Mucosa of gallbladder (tissue), 1 donor: Measurements from ENCODE around the gene DCXR. TPM values are rescaled to one million over a fixed set of nuclear protein-coding genes. Genes with fewer than 3 reads are reported as not detected.

Experiments used
- DNase-seq: peaks from one replicate; pipeline ENCODE4 v3.0.0-alpha.2; 2020; ENCODE audit warnings: low spot score
- total RNA-seq: library from RNA; stranded (reverse); gene quantifications from one replicate; pipeline ENCODE4 v1.2.1, GENCODE V29; 2021
- donor health status: DM: no; HTN: no; CAD: no.

Gene DCXR
- 102 TPM for total RNA-seq

DNA sequence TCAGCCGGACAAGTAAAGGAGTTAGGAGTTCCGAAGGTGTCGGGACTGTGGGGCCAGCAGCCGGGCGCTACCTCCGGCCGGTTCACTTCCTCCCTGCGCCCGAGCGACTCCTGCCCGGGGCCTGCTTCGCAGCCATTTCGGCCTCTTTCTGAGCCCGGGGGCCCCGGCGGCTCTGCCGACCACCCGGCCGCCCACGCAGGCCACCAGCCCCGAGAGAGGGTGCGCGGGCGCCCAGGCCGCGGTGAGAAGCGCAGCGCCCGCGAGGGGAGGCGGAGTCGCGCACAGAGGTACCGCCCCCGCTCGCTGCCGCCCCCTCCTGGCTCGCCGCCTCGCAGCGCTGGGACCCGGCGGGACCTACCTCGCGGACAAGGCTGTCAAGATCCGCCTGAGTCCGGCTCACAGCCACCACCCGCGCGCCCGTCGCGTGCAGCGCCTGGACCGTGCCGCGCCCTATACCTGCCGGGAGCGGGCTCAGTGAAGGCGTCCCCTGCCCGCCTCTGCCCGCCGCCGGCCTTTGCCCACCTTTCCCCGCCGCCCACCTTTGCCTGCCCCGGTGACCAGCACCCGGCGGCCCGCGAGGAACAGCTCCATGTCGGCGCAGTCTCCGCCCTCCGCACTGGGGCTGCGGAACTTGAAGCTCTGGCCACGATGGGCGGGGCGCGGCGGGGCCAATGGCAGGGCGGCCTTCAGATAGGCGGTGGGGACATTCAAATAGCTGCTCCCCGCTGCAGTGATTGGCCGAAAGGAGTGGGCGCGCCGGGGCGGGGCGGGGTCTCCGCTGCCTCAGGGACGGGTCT, at the start of gene DCXR:
TSS of gene DCXR (minus strand) at position 606 of the 797 bp plus-strand sequence. CDS start at position 591, 15 bp downstream.
- DNase-seq = peak; percentile 97

DNA sequence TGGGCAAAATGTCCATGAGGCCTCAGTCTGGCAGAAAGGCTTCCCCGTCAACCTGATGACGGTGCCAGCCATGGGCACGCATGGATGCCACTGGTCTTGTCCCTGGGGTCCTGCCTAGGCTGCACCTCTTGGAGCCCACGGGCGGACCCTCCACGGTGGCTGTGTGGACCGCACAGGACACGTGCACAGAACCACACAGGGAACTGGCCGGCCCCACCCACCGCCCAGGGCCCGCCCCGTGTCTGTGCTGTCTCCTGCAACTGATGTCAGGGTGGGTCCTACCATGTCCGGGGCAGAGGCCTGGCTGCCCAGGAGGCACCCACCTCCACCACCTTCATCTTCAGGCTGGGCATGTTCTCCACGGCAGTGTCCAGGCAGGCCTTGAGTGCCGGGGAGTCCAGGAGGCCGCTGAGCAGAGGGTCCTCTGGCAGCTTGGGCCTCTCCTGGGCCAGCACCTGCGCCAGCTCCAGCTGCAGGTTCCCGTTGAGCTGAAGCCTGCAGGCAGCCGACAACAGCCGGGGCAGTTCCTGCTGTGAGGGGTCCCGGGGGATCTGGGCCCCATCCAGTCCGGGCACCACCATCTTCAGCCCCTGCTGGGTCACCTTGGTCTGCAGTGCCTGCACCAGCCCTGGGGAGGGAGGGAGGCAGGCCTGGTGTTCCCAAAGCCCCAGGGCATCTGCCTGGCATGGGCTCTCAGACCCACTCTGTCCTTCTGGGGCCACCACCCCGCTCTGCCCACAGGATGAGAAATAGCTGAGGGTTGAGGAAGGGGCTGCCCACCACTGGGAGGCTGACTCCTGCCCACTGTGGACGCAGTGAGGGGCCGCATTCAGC, 48.7 kb upstream of the DCXR start:
- DNase-seq = no peak

DNA sequence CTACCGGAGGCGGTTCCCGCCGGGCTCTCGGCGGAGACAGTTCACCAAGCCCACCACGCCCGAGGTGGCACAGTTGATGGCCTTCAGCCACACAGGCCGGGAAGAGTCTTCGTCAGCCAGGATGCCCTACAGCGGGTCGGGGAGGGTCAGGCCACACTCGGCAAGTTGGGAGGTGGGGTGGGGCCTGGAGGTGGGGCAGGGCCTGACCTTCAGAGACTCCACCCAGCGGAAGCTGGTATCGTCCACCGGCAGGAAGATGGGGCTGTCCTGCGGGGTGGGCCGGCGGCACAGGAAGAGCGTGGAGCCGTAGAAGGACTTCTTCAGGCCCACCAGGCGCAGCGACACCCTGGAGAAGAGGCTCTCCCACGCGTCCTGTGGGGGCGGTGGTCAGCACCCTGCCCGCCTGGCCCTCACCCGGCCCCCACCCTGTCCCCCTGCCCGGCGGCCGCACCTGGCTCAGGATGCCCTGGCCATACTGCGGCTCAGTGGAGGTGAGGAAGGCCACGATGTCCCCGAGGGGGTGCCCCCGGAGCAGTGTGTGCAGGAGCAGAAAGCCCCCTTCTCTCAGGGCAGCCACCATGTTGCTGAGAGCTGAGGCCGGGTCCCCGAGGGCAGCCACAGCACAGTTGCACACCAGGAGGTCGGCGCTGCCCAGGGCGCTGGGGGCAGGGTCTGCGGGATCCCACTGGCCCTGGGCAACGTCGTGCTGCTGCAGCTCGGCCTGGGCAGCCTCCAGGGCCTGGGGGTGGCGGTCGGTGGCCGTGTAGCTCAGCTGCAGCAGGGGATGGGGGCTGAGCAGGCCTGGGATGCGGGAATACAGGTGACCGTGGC, 47.7 kb upstream of the DCXR start:
- no peak for DNase-seq

DNA sequence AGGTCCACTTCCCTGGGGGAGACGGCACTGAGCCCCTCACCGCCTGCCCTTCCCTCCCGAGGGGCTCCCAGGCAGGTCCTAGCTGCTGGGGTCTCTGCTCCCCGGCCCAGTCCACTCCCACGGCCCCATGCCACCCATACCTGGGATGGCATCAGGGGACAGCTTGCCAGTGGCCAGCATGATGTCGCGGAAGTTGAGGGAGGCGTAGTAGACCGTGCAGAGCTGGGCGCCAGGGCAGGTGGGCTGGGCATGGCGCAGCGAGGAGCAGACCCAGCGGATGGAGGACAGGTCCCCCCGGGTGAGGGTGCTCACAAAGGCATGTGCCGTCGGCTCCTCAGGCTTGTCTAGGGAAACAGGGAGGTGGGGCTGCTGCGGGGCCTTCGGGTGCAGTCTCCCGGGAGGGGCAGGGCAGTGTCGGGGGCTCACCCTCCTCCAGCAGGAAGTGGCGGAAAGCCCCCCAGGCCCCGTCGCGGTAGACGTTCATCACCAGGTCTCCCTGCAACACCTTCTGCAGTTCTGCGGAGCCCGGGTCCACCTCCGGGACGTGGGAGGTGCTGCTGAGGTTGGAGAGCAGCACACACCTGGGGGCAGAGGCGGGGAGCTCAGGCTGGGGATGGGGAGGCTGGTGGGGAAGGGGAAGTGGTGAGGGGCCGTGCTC, 47.0 kb upstream of the DCXR start:
- DNase-seq = no peak

DNA sequence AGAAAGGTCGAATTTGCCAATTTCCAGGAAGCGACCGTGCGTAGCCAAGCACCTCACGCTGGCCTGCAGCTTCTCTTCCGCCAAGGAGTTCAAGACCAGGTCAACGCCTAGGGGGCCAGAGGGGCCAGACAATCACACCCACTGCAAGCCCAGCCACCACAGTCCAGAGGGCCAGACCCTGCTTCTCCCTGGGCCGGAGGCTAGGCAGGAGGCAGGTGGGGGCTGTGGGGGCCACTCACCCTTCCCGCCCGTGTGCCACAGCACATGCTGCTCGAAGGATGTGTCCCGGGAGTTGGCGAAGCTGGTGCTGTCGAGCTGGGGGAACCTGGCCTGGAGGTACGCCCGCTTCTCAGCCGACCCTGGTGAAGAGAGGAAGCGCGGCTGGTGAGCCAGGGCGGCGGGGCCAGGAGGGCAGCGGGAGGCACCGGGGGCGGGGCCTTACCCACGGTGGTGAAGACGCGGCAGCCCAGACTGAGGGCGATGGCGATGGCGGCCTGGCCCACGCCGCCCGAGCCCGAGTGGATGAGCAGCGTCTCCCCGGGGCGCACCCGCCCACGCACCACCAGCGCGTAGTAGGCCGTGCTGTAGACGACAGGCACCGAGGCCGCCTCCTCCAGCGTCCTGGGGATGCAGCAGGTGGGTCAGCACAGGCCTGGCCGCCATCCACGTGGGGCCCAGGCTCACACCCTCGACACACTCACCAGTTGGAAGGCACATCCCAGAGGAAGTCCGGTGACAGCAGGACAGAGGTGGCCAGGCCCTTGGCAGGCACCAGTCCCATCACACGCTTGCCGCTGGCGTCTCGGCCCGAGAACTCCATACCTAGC, 46.2 kb upstream of the DCXR start:
- no peak for DNase-seq

DNA sequence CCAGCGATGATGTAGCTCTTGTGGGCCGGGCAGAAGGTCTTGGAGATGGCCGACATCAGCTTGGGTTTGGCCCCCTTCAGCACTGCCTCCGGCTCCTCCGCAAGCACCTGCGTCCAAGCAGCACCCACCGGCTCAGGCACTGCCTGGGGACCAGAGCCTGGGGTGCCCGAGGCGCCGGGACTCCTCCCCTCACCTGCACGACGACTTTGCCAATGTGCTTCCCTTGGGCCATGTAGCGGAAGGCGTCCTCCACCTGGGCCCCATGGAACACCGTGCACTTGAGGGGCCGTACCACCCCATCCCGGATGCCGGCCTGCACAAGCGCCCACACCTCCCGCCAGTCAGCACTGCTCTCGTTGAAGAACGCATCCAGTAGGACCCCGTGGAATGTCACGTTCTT, 45.5 kb upstream of the DCXR start:
- no peak for DNase-seq

DNA sequence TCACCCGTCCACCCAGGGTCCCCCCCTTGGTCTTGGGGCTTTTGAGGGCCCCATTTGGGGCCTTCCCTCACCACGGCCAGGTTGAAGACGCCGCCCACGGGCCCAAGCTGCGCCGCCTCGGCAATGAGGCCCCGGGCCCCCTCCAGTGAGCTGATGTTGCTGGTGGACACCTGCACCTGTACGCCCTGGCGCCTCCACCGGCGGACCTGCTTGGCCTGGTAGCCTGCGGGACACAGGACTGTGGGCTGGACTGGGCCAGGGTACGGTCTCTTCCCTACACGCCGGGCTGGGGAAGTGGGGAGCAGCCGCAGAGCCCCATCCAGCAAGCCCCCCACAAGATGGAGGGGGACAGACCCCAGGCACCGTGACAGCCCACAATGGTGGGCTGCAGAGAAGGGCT, 45.0 kb upstream of the DCXR start:
- no peak for DNase-seq

DNA sequence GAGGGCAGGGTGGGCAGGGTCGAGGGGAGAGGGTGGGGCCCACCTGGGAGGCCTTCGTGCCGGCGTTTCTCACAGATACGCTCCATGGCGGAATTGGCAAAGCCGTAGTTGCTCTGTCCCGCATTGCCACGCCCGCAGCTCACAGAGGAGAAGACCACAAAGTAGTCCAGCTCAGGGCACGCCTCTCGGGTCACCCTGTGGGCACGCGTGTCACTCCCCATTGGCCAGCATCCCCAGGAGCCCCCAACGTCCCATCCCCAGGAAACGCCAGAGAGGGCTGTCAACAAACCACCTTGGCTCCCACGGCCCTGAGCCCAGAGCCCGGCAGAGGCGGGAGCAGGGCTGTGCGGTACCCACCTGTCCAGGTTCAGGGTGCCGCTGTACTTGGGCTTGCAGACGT, 44.5 kb upstream of the DCXR start:
- DNase-seq = no peak

DNA sequence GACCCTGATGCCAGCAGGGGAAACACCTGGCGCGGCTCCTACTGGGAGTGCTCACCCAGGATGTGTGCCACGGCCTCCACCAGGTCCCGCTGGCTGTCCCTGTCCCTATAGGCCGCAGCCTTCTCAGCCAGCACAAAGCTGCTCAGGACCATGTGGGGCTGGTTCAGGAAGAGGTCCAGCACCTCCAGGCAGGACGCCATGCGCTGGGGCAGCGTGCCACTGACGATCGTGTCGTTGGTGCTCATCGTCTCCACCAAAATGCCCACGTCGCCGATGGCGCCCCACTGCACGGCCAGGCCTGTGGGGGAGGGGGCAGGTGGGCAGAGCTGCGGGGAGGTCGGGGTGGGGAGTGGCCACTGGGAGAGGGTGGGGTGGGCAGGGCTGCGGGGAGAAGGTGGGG, 44.0 kb upstream of the DCXR start:
- DNase-seq = no peak

DNA sequence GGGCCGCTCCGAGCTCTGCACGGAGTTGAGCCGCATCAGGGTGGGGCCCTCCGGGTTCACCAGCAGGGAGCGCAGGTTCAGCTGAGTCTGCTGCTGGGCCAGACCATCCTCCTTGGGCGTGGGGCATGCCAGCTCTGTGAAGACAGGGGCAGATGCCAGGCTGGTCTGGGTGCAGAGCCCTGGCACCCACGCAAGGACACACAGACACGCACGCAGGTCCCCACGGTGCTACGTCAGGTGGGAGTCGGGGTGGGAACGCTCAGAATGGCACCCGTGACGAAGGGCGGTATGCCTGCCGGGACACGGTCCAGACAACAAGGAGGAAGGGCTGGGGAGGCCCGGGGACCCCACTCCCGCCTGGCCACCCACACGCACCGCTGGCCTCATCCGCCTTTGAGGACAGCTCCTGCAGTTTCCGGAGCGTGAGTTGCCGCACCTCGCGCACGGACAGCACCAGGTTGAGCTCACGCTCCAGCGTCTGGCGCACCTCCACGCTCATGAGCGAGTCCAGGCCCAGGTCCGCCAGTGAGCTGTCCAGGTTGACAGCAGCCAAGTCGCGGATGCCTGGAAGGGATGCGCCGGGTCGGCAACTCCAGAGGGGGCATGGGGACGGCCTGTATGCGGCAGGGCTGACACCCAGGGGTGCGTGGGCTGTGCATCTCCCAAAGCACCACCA, 43.4 kb upstream of the DCXR start:
- DNase-seq = no peak

DNA sequence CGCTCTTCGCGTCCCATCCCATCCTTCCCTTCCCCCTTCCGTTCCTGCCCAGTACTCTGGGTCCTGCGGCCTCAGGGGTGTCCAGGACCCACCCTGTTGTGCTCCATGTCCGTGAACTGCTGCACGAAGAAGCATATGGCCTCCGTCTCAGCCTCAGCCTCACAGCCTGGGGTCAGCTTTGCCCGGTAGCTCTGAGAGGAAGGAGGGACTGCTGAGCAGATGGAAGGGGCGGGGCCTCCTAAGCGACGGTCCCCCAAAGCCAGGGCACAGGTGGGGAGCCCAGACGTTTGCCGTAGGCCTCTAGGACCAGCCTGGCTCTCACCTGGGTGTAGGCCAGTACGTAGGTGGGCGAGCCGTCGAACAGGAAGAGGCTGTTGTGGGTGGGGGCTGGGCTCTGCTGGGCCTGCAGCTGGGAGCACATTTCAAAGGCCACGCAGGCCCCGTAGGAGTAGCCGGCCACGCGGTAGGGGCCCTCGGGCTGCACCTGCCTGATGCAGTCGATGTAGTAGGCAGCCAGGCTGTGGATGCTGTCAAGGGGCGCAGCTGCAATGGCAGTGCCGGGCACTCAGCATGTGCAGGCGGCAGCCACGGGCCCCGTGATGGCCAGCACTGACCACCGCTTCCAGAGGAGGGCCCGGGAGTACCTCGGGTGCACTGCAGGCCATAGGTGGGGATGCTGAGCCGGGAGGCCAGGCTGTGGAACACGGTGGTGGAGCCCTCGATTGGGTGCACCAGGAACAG, 42.7 kb upstream of the DCXR start:
- no peak for DNase-seq

DNA sequence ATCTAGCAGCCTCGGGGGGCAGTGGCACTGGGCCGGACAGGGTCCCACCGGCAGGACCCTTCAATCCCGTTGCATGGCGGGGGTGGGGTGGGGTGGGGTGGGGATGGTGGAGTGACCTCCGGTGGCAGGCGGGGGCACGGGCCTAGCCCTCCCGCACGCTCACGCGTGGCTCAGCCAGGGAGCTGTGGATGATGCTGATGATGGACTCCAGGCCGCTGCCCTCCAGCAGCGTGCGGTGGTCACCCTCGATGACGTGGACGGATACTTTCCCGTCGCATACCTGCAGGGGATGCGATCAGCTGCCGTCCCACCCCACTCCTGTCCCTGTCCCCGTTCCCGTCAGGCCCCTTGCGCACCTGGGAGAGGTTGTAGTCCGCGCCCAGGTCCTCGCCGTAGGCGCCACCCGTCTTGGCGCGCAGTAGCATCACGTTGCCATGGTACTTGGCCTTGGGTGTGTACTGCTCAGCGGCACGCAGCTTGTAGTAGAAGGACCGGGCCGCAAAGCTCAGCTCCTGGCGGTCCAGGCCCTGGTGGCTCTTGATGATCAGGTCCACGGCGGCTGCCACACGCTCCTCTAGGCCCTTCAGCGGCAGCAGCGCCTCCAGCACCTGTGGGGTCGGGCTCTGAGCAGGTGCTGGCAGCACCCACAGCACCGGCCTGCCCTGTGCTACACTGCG, 41.6 kb upstream of the DCXR start:
- DNase-seq = no peak

DNA sequence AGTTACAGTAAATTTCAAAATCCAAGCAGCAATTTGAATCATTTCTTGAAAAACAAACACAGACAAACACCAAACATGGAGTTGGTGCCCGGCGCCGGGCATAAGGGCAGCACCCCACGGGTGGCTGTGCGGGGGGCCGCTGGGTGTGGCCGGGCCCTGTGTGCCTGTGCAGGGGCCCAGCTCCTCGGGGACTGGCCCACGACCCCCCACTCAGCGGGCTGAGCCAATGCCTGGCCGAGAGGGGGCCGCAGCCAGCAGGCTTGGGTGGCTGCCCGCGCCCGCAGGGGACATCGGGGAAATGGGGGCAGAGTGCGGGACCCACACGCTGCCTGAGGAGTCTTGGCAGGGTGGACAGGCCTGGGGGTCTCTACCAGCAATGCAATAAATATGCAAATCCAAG, 40.9 kb upstream of the DCXR start:
- no peak for DNase-seq

DNA sequence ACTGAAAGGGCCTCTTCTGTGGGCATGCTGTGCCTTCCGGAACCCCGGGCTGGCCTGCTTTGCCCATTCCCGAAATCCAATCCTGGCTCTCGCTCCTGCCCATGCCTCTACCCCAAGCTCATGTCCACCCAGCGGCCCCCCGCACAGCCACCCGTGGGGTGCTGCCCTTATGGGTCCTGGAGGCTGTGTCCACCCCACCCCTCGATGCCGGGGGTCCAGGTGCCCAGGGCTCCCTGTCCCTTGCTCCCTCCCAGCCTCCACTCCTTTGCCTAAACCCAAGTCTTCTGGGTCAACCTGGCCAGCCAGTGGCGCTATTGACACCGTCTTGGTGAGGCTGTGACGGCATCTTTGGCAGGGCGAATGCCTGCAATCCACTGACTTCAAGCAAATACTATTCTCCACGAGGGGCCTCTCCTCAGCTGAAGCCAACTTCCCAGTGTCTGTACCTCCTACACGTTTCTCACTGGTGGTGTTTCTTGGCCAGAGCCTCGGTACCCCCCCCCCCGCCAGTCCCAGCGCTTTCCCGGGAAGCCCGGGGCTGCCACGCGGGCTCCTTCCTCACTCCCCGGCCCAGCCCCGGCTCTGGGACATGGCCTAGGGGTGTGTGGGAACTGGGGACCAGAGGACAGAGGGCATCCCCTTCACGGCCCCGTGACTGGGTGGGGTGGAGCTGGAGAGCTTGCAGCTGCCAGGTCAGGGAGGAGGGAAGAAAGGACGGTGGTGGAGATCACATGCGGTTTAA, 40.3 kb upstream of the DCXR start:
- DNase-seq = no peak

DNA sequence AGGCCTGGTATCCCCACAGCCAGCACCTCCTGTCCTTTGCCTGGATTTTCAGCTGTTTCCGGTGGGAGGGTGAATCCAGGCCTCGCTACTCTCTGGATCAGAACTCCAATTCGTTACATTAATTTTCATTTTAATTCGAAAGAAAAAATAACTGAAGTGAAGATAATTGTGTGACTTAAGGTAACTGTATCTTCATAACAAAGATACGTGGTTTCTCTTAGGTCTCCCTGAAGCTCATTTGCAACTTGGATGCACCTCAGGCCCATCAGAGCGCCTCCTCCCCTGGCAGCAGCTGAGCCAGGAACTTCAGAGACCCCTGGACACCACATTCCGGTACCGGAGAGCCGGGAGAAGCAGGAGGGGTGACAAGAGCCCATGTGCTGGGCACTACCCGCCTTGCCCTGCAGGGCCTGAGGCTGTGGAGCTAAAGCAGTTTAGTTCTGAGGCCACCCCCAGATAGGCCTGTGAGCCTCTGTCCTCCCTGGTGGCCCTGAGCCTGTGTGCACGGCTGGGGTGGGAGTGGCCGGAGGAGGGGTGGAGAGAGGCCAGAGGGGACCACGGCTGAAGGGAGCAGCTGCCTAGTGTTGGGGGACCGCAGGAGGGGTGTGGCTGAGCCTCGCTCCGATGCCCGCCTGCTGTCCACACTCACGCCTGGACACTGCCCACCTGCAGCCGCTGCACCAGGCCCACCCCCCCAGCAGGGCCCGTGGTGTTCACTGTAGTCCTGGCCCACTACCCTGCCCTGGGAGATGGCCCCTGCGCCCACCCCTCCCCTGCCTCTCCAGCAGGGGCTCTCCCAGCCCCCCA, 39.5 kb upstream of the DCXR start:
- DNase-seq = no peak

DNA sequence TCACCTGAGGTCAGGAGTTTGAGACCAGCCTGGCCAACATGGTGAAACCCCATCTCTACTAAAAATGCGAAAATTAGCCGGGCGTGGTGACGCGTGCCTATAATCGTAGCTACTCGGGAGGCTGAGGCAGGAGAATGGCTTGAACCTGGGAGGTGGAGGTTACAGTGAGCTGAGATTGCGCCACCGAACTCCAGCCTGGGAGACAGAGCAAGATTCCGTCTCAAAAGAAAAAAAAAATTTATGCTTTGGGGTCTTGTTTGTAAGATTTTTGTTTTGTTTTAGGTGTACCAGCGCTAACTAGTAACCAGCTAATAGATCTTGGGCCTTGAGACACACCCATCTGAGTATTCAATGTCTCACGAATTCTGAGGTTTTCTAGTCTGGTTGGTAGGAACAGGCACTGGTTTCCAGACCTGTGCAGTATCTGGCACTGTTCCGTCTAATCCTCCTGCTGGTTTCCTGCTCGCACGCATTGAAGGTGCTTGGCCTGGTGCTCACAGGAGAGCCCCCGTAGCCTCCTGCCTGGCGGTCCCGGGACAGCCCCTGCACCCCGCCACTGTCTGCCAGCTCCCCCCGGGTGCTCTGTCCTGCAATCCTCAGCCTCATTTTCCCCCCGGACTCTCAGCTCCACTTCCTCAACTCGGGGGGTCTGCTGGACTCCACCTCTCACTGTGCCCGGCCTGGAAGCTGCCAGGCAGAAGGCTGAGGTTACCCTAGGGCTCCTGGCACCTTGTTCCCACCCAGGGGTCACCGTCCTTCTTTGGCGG, 38.7 kb upstream of the DCXR start:
- no peak for DNase-seq

DNA sequence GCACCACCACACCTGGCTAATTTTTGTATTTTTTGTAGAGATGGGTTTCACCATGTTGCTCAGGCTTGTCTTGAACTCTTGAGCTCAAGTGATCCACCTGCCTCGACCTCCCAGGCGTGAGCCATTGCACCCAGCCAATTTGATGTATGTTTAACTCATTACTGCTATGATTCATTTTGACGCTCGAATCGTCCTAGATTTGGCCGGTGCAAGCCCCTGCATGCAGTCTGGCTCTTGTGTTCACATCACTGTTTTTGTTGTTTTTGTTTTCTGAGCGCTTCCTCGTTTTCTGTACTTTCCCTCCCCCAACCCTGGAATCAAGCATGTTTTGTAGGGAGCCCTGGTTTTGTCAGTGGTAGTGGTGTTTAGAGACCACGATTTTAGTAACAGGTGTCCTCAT, 35.9 kb upstream of the DCXR start:
- no peak for DNase-seq
